Liver (tissue), 9 donors: ENCODE measurements around the gene GABRG2. TPM values are rescaled to one million over a fixed set of nuclear protein-coding genes. Genes with fewer than 3 reads are reported as not detected.
A peak's percentile ranks its signal among the peaks of the same experiment; 100 is the strongest.

Source experiments
- DNase-seq: peaks from one replicate; pipeline ENCODE4 v3.0.0-alpha.2; 2017; ENCODE audit warnings: low spot score
- H3K27ac ChIP-seq, 2 donors: one replicate each; pipeline ENCODE4 v1.7.0; 2013; ENCODE audit warnings: inconsistent platforms in 2 of 2, low read length in 2 of 2, control low read depth in 1 of 2, low read depth in 1 of 2, mild to moderate bottlenecking in 1 of 2
- H3K27me3 ChIP-seq, 4 donors: one replicate each; pipeline versions ENCODE4 v1.6.1 to v1.7.0; 2013; ENCODE audit warnings: low read length in 3 of 4, inconsistent platforms in 1 of 4, mild to moderate bottlenecking in 1 of 4, moderate library complexity in 1 of 4; ENCODE audit not compliant: control insufficient read depth in 4 of 4, insufficient read depth in 4 of 4
- H3K36me3 ChIP-seq, 4 donors: one replicate each; pipeline versions ENCODE4 v1.6.1 to v1.7.0; 2013; ENCODE audit warnings: low read length in 3 of 4, mild to moderate bottlenecking in 3 of 4, low read depth in 1 of 4, moderate library complexity in 1 of 4; ENCODE audit not compliant: control insufficient read depth in 4 of 4, insufficient read depth in 3 of 4
- H3K4me1 ChIP-seq, 4 donors: one replicate each; pipeline versions ENCODE4 v1.6.1 to v1.7.0; 2013; ENCODE audit warnings: low read length in 3 of 4, mild to moderate bottlenecking in 3 of 4, moderate library complexity in 1 of 4; ENCODE audit not compliant: control insufficient read depth in 4 of 4, insufficient read depth in 4 of 4
- H3K4me3 ChIP-seq, 3 donors: one replicate each; pipeline versions ENCODE4 v1.6.1 to v1.7.0; 2013; ENCODE audit warnings: low read length in 3 of 3, control low read depth in 1 of 3, low read depth in 1 of 3, mild to moderate bottlenecking in 1 of 3
- H3K9ac ChIP-seq, 2 donors: one replicate each; pipeline ENCODE4 v1.7.0; 2013; ENCODE audit warnings: low read length in 2 of 2, mild to moderate bottlenecking in 2 of 2, moderate library complexity in 2 of 2, control low read depth in 1 of 2, low read depth in 1 of 2
- H3K9me3 ChIP-seq, 4 donors: one replicate each; pipeline versions ENCODE4 v1.6.1 to v1.7.0; 2013; ENCODE audit warnings: low read length in 3 of 4; ENCODE audit not compliant: control insufficient read depth in 4 of 4
- ATF3 ChIP-seq: IDR thresholded peaks from 2 replicates; pipeline ENCODE4 v1.6.1; 2016; ENCODE audit warnings: antibody characterized with exemption
- CTCF ChIP-seq: fragments of 150-350 bp; IDR thresholded peaks from 2 replicates; pipeline ENCODE4 v1.5.1; 2017; ENCODE audit warnings: improper control_type of control experiment, low read depth, low read length; ENCODE audit not compliant: missing input control
- FOXA1 ChIP-seq: IDR thresholded peaks from 2 replicates; pipeline ENCODE4 v1.6.1; 2016; ENCODE audit warnings: antibody characterized with exemption
- HNF4A ChIP-seq, 2 donors: conservative IDR thresholded peaks; 2 replicates each; pipeline ENCODE4 v1.6.1; 2016; ENCODE audit warnings: antibody characterized with exemption in 2 of 2, mild to moderate bottlenecking in 2 of 2
- HNF4G ChIP-seq: IDR thresholded peaks from 2 replicates; pipeline ENCODE4 v1.6.1; 2016; ENCODE audit warnings: antibody characterized with exemption
- JUND ChIP-seq, 2 donors: IDR thresholded peaks; 2 replicates each; pipeline ENCODE4 v1.6.1; 2016; ENCODE audit warnings: antibody characterized with exemption in 2 of 2
- NR2F2 ChIP-seq: IDR thresholded peaks from 2 replicates; pipeline ENCODE4 v1.6.1; 2016; ENCODE audit warnings: antibody characterized with exemption
- RAD21 ChIP-seq, 2 donors: IDR thresholded peaks; 2 replicates each; pipeline ENCODE4 v1.6.1; 2016; ENCODE audit warnings: antibody characterized with exemption in 2 of 2, mild to moderate bottlenecking in 2 of 2
- REST ChIP-seq: IDR thresholded peaks from 2 replicates; pipeline ENCODE4 v1.6.1; 2016; ENCODE audit warnings: antibody characterized with exemption, mild to moderate bottlenecking
- RXRA ChIP-seq, 2 donors: IDR thresholded peaks; 2 replicates each; pipeline ENCODE4 v1.6.1; 2017 to 2018; ENCODE audit warnings: antibody characterized with exemption in 2 of 2, mild to moderate bottlenecking in 1 of 2
- SP1 ChIP-seq: IDR thresholded peaks from 2 replicates; pipeline ENCODE4 v1.6.1; 2018; ENCODE audit warnings: antibody characterized with exemption, mild to moderate bottlenecking
- YY1 ChIP-seq: IDR thresholded peaks from 2 replicates; pipeline ENCODE4 v1.6.1; 2016; ENCODE audit warnings: antibody characterized with exemption, mild to moderate bottlenecking
- WGBS: extraction: QIAGEN DNeasy Blood & Tissue Kit; methylation state at CpG from one replicate; pipeline ENCODE4 v1.1.7; 2013; 5-methylcytosine and 5-hydroxymethylcytosine counted together
- polyA plus RNA-seq, 2 donors: library from polyadenylated mRNA; stranded (reverse) in 1 of 2; unstranded in 1 of 2; fragments of 200-250 nt in 1 of 2; fragments of >200 nt in 1 of 2; fragmentation: Nextera tagmentation in 1 of 2; extraction: Ambion mirVana in 1 of 2; gene quantifications; one replicate each; pipeline versions ENCODE4 v1.2.1 to v1.2.3, GENCODE V29; 2013 to 2015
- total RNA-seq, 2 donors: library from RNA; depleted of rRNA; stranded (reverse); fragments of >200 nt; gene quantifications; one replicate each; pipeline ENCODE4 v1.2.3, GENCODE V29; 2014
- donor health status: healthy.
- donor health status: healthy.
- donor health status: healthy.
- donor health status: healthy.
- donor health status: healthy.

Gene GABRG2
- total and polyA plus RNA-seq, 4 donors: under 0.01 TPM; not detected in 3

DNA sequence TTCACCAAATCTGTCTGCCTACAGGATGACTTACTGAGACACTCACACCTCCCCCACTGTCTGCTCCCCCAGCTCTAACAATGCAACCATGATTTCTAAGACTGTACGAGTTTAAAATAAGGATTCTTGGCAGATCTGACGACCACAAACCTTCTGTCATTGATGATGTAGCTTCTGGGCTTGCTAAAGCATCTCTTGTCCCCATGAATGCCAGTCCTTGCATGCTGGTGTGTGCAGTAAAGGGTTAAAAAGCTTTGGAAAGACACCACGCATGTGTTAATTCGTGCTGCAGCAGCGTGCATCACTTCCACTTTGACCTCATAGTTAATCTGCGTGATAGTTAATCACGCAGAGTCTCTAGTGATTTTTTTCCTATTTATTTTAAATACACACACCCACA lies 411 bp upstream of the GABRG2 start:
- TF ChIP-seq FOXA1 (no peak), REST (no peak), NR2F2 (no peak), CTCF (no peak), JUND (IDR thresholded peaks at IDR 0.05) (no peak), RXRA (IDR thresholded peaks at IDR 0.05) (no peak), SP1 (no peak), RAD21 (IDR thresholded peaks at IDR 0.05) (no peak), HNF4G (no peak), ATF3 (no peak), YY1 (no peak)
- 4% methylated on average over 7 of the region's 7 CpGs for WGBS

GRCh38 chr5:162068412-162068811 lies 839 bp downstream of the GABRG2 start:
- H3K4me3 ChIP-seq: no peak overlapping the region
- DNase-seq: peak; percentile 34
- TF ChIP-seq HNF4A (conservative IDR thresholded peaks at IDR 0.05) (no peak), ATF3 (no peak), REST (peak; percentile 99)
- peaks cover 0 to 4% (median 0%) of the 10 kb centered on the region in 4 donors for H3K27me3 ChIP-seq
- no peaks in the 10 kb centered on the region for H3K36me3 ChIP-seq
- H3K9ac ChIP-seq: no peak overlapping the region
- 8% methylated on average over 12 of the region's 12 CpGs for WGBS
- H3K4me1 ChIP-seq: no peaks in the 10 kb centered on the region
- H3K27ac ChIP-seq: no peak overlapping the region
- H3K9me3 ChIP-seq: no peaks in the 10 kb centered on the region

More for the DNA sequence above, 411 bp upstream of the GABRG2 start:
- DNase-seq: no peak
- H3K9ac ChIP-seq: no peak overlapping the region
- H3K4me3 ChIP-seq: no peak overlapping the region
- H3K27me3 ChIP-seq: peaks cover 0 to 4% (median 0%) of the 10 kb centered on the region in 4 donors
- no peaks in the 10 kb centered on the region for H3K4me1 ChIP-seq
- no peaks in the 10 kb centered on the region for H3K36me3 ChIP-seq
- no peaks in the 10 kb centered on the region for H3K9me3 ChIP-seq
- no peak overlapping the region for H3K27ac ChIP-seq
